H9 (cell line): ENCODE data around the gene NPIPA1. TPM values are rescaled to one million over a fixed set of nuclear protein-coding genes. Genes with fewer than 3 reads are reported as not detected.
"Not testable (repeated sequence)": the region's sequence is repeated elsewhere in the genome, so short reads cannot be mapped to it uniquely, and the experiment has no call there.

Experiments
- DNase-seq: peaks from one replicate; pipeline ENCODE4 v3.0.0-alpha.2; 2017
- H2AFZ ChIP-seq: one replicate; pipeline ENCODE4 v1.6.1; 2013; ENCODE audit warnings: mild to moderate bottlenecking, low read length, control low read depth, moderate library complexity
- H2AK5ac ChIP-seq: 2 replicates; pipeline ENCODE4 v1.6.1; 2013; ENCODE audit warnings: low read length, control low read depth, mixed read lengths; ENCODE audit not compliant: insufficient read length
- H2BK120ac ChIP-seq: one replicate; pipeline ENCODE4 v1.6.1; 2013; ENCODE audit warnings: low read depth, mild to moderate bottlenecking, low read length, control low read depth, inconsistent platforms; ENCODE audit not compliant: poor library complexity, severe bottlenecking
- H2BK12ac ChIP-seq: 2 replicates; pipeline ENCODE4 v1.6.1; 2013; ENCODE audit warnings: low read length, control low read depth, mixed read lengths, low read depth; ENCODE audit not compliant: insufficient read length
- H2BK15ac ChIP-seq: 2 replicates; pipeline ENCODE4 v1.6.1; 2013; ENCODE audit warnings: low read depth, low read length, control low read depth
- H2BK20ac ChIP-seq: one replicate; pipeline ENCODE4 v1.6.1; 2013; ENCODE audit warnings: low read depth, mild to moderate bottlenecking, low read length, control low read depth, inconsistent platforms; ENCODE audit not compliant: poor library complexity, severe bottlenecking
- H2BK5ac ChIP-seq: 2 replicates; pipeline ENCODE4 v1.6.1; 2013; ENCODE audit warnings: low read length, control low read depth, mixed read lengths; ENCODE audit not compliant: insufficient read length
- H3K14ac ChIP-seq: 2 replicates; pipeline ENCODE4 v1.6.1; 2013; ENCODE audit warnings: low read length, control low read depth; ENCODE audit not compliant: insufficient read depth
- H3K18ac ChIP-seq: 2 replicates; pipeline ENCODE4 v1.6.1; 2013; ENCODE audit warnings: low read depth, mild to moderate bottlenecking, mixed read lengths, low read length, control low read depth; ENCODE audit not compliant: insufficient read length
- H3K23ac ChIP-seq: 2 replicates; pipeline ENCODE4 v1.6.1; 2013; ENCODE audit warnings: low read length, control low read depth, mixed read lengths, low read depth; ENCODE audit not compliant: insufficient read length
- H3K23me2 ChIP-seq: 2 replicates; pipeline ENCODE4 v1.6.1; 2013; ENCODE audit warnings: low read depth, mild to moderate bottlenecking, mixed read lengths, low read length, control low read depth; ENCODE audit not compliant: insufficient read length, poor library complexity, severe bottlenecking
- H3K27ac ChIP-seq: 2 replicates; pipeline ENCODE4 v1.5.1; 2013; ENCODE audit warnings: low read length, control low read depth, mixed read lengths, low read depth; ENCODE audit not compliant: insufficient read length
- H3K27me3 ChIP-seq: 2 replicates; pipeline ENCODE4 v1.6.1; 2013; ENCODE audit warnings: low read length, control low read depth, inconsistent platforms; ENCODE audit not compliant: insufficient read depth
- H3K4ac ChIP-seq: 2 replicates; pipeline ENCODE4 v1.6.1; 2013; ENCODE audit warnings: low read depth, mild to moderate bottlenecking, control low read depth, inconsistent platforms, low read length, moderate library complexity
- H3K4me1 ChIP-seq: 2 replicates; pipeline ENCODE4 v1.6.1; 2013; ENCODE audit warnings: low read length, control low read depth, inconsistent platforms; ENCODE audit not compliant: insufficient read depth
- H3K4me2 ChIP-seq: 2 replicates; pipeline ENCODE4 v1.6.1; 2013; ENCODE audit warnings: low read length, control low read depth, mixed read lengths; ENCODE audit not compliant: insufficient read length, insufficient read depth
- H3K56ac ChIP-seq: 2 replicates; pipeline ENCODE4 v1.6.1; 2013; ENCODE audit warnings: low read depth, mild to moderate bottlenecking, mixed read lengths, low read length, control low read depth; ENCODE audit not compliant: insufficient read length
- H3K79me1 ChIP-seq: 2 replicates; pipeline ENCODE4 v1.6.1; 2013; ENCODE audit warnings: low read depth, mild to moderate bottlenecking, moderate library complexity, low read length, control low read depth, inconsistent platforms; ENCODE audit not compliant: insufficient read depth, poor library complexity, severe bottlenecking
- H3K79me2 ChIP-seq: 2 replicates; pipeline ENCODE4 v1.6.1; 2013; ENCODE audit warnings: low read length, control low read depth, inconsistent platforms; ENCODE audit not compliant: insufficient read depth
- H3K9ac ChIP-seq: 2 replicates; pipeline ENCODE4 v1.6.1; 2013; ENCODE audit warnings: low read length, control low read depth, mixed read lengths; ENCODE audit not compliant: insufficient read length; ENCODE audit errors: extremely low read depth
- H3K9me3 ChIP-seq: one replicate; pipeline ENCODE4 v1.6.1; 2013; ENCODE audit warnings: low read depth, low read length, inconsistent platforms; ENCODE audit not compliant: control insufficient read depth
- H3T11ph ChIP-seq: one replicate; pipeline ENCODE4 v1.6.1; 2013; ENCODE audit warnings: mild to moderate bottlenecking, low read length, control low read depth, inconsistent platforms
- H4K20me1 ChIP-seq: one replicate; pipeline ENCODE4 v1.6.1; 2013; ENCODE audit not compliant: control insufficient read depth, insufficient read length, insufficient read depth
- H4K5ac ChIP-seq: 2 replicates; pipeline ENCODE4 v1.6.1; 2013; ENCODE audit warnings: low read depth, mild to moderate bottlenecking, mixed read lengths, low read length, control low read depth; ENCODE audit not compliant: insufficient read length
- H4K8ac ChIP-seq: replicated peaks from 2 replicates; pipeline ENCODE4 v1.6.1; 2013; ENCODE audit warnings: low read length, control low read depth, mixed read lengths, low read depth; ENCODE audit not compliant: insufficient read length
- H4K91ac ChIP-seq: 2 replicates; pipeline ENCODE4 v1.6.1; 2013; ENCODE audit warnings: low read depth, mild to moderate bottlenecking, moderate library complexity, mixed read lengths, low read length, control low read depth; ENCODE audit not compliant: insufficient read length
- H3K27ac Mint-ChIP-seq, 3 experiments: 2 replicates in 2 of 3; 3 replicates in 1 of 3; pipeline ENCODE4 v1.8.0; 2020 to 2021; ENCODE audit warnings: mixed read lengths in 3 of 3, mild to moderate bottlenecking in 1 of 3, moderate library complexity in 1 of 3
- H3K27me3 Mint-ChIP-seq: 2 replicates; pipeline ENCODE4 v1.8.0; 2021; ENCODE audit warnings: low read depth, mild to moderate bottlenecking, moderate library complexity, mixed read lengths
- H3K36me3 Mint-ChIP-seq, 3 experiments: 2 replicates in 2 of 3; 3 replicates in 1 of 3; pipeline ENCODE4 v1.8.0; 2020 to 2021; ENCODE audit warnings: low read depth in 3 of 3, mixed read lengths in 3 of 3; ENCODE audit not compliant: insufficient read depth in 1 of 3
- H3K4me1 Mint-ChIP-seq, 2 experiments: 2 replicates each; pipeline ENCODE4 v1.8.0; 2020; ENCODE audit warnings: mixed read lengths in 2 of 2
- H3K4me3 Mint-ChIP-seq, 2 experiments: 2 replicates in 1 of 2; 3 replicates in 1 of 2; pipeline ENCODE4 v1.8.0; 2020 to 2021; ENCODE audit warnings: mild to moderate bottlenecking in 2 of 2, mixed read lengths in 2 of 2, moderate library complexity in 1 of 2
- H3K9me3 Mint-ChIP-seq, 2 experiments: 2 replicates in 1 of 2; 3 replicates in 1 of 2; pipeline ENCODE4 v1.8.0; 2020; ENCODE audit warnings: mild to moderate bottlenecking in 2 of 2, mixed read lengths in 2 of 2, moderate library complexity in 1 of 2
- WGBS: extraction: QIAGEN DNeasy Blood & Tissue Kit; methylation state at CpG from one replicate; pipeline ENCODE4 v1.1.7; 2013; ENCODE audit warnings: missing lambda C conversion rate, low lambda C conversion rate, mixed read lengths; ENCODE audit not compliant: insufficient read length; ENCODE audit errors: extremely low coverage; 5-methylcytosine and 5-hydroxymethylcytosine counted together
- long read RNA-seq: library from polyadenylated mRNA; unstranded; transcript quantifications from one replicate; pipeline ENCODE4 v2.0.0, GENCODE V29; 2020
- total RNA-seq: library from RNA; stranded (reverse); gene quantifications from 2 replicates; pipeline ENCODE4 v1.2.1, GENCODE V29; 2021

The NPIPA1 gene
- total RNA-seq: 123 and 130 TPM in 2 replicates
- long read RNA-seq, partial matches to known transcripts: 11 of 37 reads
- long read RNA-seq, other reads (novel, unspliced or antisense): 26 of 37 reads

DNA sequence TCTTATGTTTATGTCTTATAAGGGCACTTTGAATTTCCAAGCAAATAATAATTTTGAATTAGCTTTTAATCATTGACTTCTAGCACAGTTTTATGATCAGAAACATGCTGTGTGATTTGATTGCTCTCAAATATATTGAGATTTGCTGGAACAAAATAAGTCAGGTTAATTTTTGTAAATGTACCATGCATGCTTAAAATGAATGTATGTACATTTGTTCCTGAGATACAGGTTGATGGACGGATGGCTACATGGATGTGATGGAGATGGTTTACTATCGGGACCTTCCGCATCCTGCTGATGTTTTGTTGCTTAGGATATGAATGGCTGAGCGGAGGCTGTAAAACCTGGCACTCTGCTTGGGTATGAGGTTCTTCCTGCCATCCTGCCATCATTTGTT, at the start of gene NPIPA1:
TSS of gene NPIPA1 (plus strand) at position 301 of the 400 bp plus-strand sequence. CDS start at position 301, 0 bp downstream.
- H2AFZ ChIP-seq, H3K27ac ChIP-seq, H3K4me3 Mint-ChIP-seq, H3K4me1 Mint-ChIP-seq, H4K20me1 ChIP-seq, H3K18ac ChIP-seq, H2BK15ac ChIP-seq, H3K27me3 ChIP-seq, H3K14ac ChIP-seq, H3K4me2 ChIP-seq, H2BK20ac ChIP-seq, H3K4ac ChIP-seq, H4K91ac ChIP-seq, H3K9ac ChIP-seq, H3K79me1 ChIP-seq, H3K4me1 ChIP-seq, H3K56ac ChIP-seq, H4K8ac ChIP-seq, H2BK12ac ChIP-seq, H3K9me3 ChIP-seq, H4K5ac ChIP-seq, H3T11ph ChIP-seq, H3K23me2 ChIP-seq, H3K36me3 Mint-ChIP-seq, H3K27me3 Mint-ChIP-seq, H3K23ac ChIP-seq, H2AK5ac ChIP-seq, H3K9me3 Mint-ChIP-seq, H3K27ac Mint-ChIP-seq, DNase-seq, H2BK5ac ChIP-seq, H3K79me2 ChIP-seq, H2BK120ac ChIP-seq: not testable (repeated sequence)
- WGBS: no CpG with 5 or more reads among the region's 4 CpGs

DNA sequence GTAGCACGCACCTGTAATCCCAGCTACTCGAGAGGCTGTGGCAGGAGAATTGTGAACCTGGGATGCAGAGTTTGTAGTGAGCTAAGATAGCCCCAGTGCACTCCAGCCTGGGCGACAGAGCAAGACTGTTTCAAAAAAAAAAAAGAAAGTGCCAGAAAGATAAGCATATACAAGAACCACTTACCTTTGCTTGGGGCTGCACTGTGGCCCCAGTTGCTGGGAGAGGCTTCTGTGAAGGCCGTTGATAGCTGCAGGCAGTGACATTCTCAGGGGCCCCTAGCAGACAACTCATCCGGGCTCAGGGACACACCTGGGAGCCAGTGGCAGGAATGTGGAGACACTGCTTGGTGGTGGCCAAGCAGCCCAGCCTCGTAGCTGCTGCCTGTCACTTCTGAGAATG, 45.1 kb upstream of the NPIPA1 start:
- H2BK5ac ChIP-seq, H3T11ph ChIP-seq, H3K4me2 ChIP-seq, H3K9me3 Mint-ChIP-seq, H4K8ac ChIP-seq, H3K4me3 Mint-ChIP-seq, H3K27ac ChIP-seq, H3K79me2 ChIP-seq, H3K56ac ChIP-seq, H3K36me3 Mint-ChIP-seq, H3K27ac Mint-ChIP-seq, H4K91ac ChIP-seq, H3K4ac ChIP-seq, H3K23me2 ChIP-seq, H2AFZ ChIP-seq, H3K9ac ChIP-seq, H2BK15ac ChIP-seq, H2BK12ac ChIP-seq, DNase-seq, H2AK5ac ChIP-seq, H3K4me1 Mint-ChIP-seq, H2BK20ac ChIP-seq, H3K79me1 ChIP-seq, H2BK120ac ChIP-seq, H3K14ac ChIP-seq, H3K27me3 ChIP-seq, H3K23ac ChIP-seq, H3K9me3 ChIP-seq, H3K4me1 ChIP-seq, H4K5ac ChIP-seq, H3K18ac ChIP-seq, H4K20me1 ChIP-seq, H3K27me3 Mint-ChIP-seq: not testable (repeated sequence)
- WGBS: no CpG with 5 or more reads among the region's 6 CpGs
